ENCODE measurements around the gene ARHGAP22. TPM values are rescaled to one million over a fixed set of nuclear protein-coding genes. Genes with fewer than 3 reads are reported as not detected.

Gene ARHGAP22
- total RNA-seq, 3 donors from 2014 or later: 2.6 to 8.2 (median 4.8) TPM

GRCh38 chr10:48477141-48477540, 127.7 kb downstream of the ARHGAP22 start:
- TF ChIP-seq CTCF (IDR thresholded peaks at IDR 0.05) (no peak), POLR2A (IDR thresholded peaks at IDR 0.05) (no peak), POLR2AphosphoS5 (IDR thresholded peaks at IDR 0.05) (no peak)
- Histone ChIP-seq H3K27ac (no peak overlapping the region), H3K9me3 (peaks cover 0 to 4% of the 10 kb centered on the region in 2 donors), H3K27me3 (no peaks in the 10 kb centered on the region), H3K4me3 (no peak overlapping the region), H3K4me1 (no peaks in the 10 kb centered on the region), H3K36me3 (no peaks in the 10 kb centered on the region)
- DNase-seq (ENCODE audit: low spot score in 2 of 2): no peak
- intact Hi-C loops (cut with DNase I; ENCODE audit: low total_unique reads): no loop called here

GRCh38 chr10:48476279-48476982, 128.4 kb downstream of the ARHGAP22 start:
- Histone ChIP-seq H3K4me1 (no peaks in the 10 kb centered on the region), H3K27ac (no peak overlapping the region), H3K4me3 (no peak overlapping the region), H3K9me3 (peaks cover 0 to 4% of the 10 kb centered on the region in 2 donors), H3K27me3 (no peaks in the 10 kb centered on the region), H3K36me3 (no peaks in the 10 kb centered on the region)
- intact Hi-C loops (cut with DNase I; ENCODE audit: low total_unique reads): no loop called here
- peak in 1 of 2 donors; percentile 9 for DNase-seq (ENCODE audit: low spot score in 2 of 2)
- no peak for TF ChIP-seq POLR2A (IDR thresholded peaks at IDR 0.05)

GRCh38 chr10:48475943-48476278, 129.0 kb downstream of the ARHGAP22 start:
- intact Hi-C loops (cut with DNase I; ENCODE audit: low total_unique reads): no loop called here
- TF ChIP-seq CTCF (IDR thresholded peaks at IDR 0.05): no peak
- no peak for TF ChIP-seq POLR2AphosphoS5 (IDR thresholded peaks at IDR 0.05)
- TF ChIP-seq POLR2A (IDR thresholded peaks at IDR 0.05): no peak
- Histone ChIP-seq H3K27ac (no peak overlapping the region), H3K4me1 (no peaks in the 10 kb centered on the region), H3K4me3 (no peak overlapping the region), H3K9me3 (peaks cover 0 to 4% of the 10 kb centered on the region in 2 donors), H3K36me3 (no peaks in the 10 kb centered on the region), H3K27me3 (no peaks in the 10 kb centered on the region)
- DNase-seq (ENCODE audit: low spot score in 2 of 2): peak in 1 of 2 donors; percentile 19

GRCh38 chr10:48474765-48475365, 130.0 kb downstream of the ARHGAP22 start:
- intact Hi-C loops (cut with DNase I; ENCODE audit: low total_unique reads): no loop called here
- peak in 1 of 2 donors; percentile 9 for DNase-seq (ENCODE audit: low spot score in 2 of 2)
- no peak overlapping the region for H3K4me3 ChIP-seq
- no peak for TF ChIP-seq POLR2A (IDR thresholded peaks at IDR 0.05)
- no peak for TF ChIP-seq POLR2AphosphoS5 (IDR thresholded peaks at IDR 0.05)
- no peak for TF ChIP-seq CTCF (IDR thresholded peaks at IDR 0.05)
- no peaks in the 10 kb centered on the region for H3K36me3 ChIP-seq
- no peaks in the 10 kb centered on the region for H3K27me3 ChIP-seq
- no peaks in the 10 kb centered on the region for H3K4me1 ChIP-seq
- no peak overlapping the region for H3K27ac ChIP-seq
- peaks cover 0 to 4% of the 10 kb centered on the region in 2 donors for H3K9me3 ChIP-seq

GRCh38 chr10:48473704-48474103, 131.2 kb downstream of the ARHGAP22 start:
- no peaks in the 10 kb centered on the region for H3K36me3 ChIP-seq
- H3K9me3 ChIP-seq: peaks cover 0 to 4% of the 10 kb centered on the region in 2 donors
- intact Hi-C loops (cut with DNase I; ENCODE audit: low total_unique reads): no loop called here
- H3K4me1 ChIP-seq: no peaks in the 10 kb centered on the region
- no peak overlapping the region for H3K4me3 ChIP-seq
- H3K27ac ChIP-seq: no peak overlapping the region
- peak; percentile 12 to 37 for DNase-seq (ENCODE audit: low spot score in 2 of 2)
- H3K27me3 ChIP-seq: peaks cover 0 to 4% of the 10 kb centered on the region in 2 donors
- TF ChIP-seq POLR2AphosphoS5 (IDR thresholded peaks at IDR 0.05): no peak
- no peak for TF ChIP-seq CTCF (IDR thresholded peaks at IDR 0.05)
- no peak for TF ChIP-seq POLR2A (IDR thresholded peaks at IDR 0.05)
